ENCODE data around the gene RAB4B. TPM values are rescaled to one million over a fixed set of nuclear protein-coding genes. Genes with fewer than 3 reads are reported as not detected.
A peak's percentile ranks its signal among the peaks of the same experiment; 100 is the strongest.

The RAB4B gene
- total and polyA plus RNA-seq, 2 of the 13 experiments (the other 11 are each of a cell fraction or from before 2014, with no cell fraction given): 3.3 to 5.4 TPM

- TF ChIP-seq FOXO1 (CRISPR knock-in tag; IDR thresholded peaks at IDR 0.05): no peak
- no peak for TF ChIP-seq DDIT3 (CRISPR knock-in tag; IDR thresholded peaks at IDR 0.05)
- TF ChIP-seq ZHX1 (CRISPR knock-in tag; IDR thresholded peaks at IDR 0.05; ENCODE audit: low read depth): no peak
- no peak for TF ChIP-seq SMARCE1 (IDR thresholded peaks at IDR 0.05; ENCODE audit: borderline replicate concordance)
- TF ChIP-seq MAX (IDR thresholded peaks at IDR 0.05): peak; percentile 92
- TF ChIP-seq HMGA1 (CRISPR knock-in tag; conservative IDR thresholded peaks at IDR 0.05): no peak
- TF ChIP-seq FOXM1 (CRISPR knock-in tag; IDR thresholded peaks at IDR 0.05): no peak
- TF ChIP-seq HMG20B (CRISPR knock-in tag; conservative IDR thresholded peaks at IDR 0.05): no peak
- no peak for TF ChIP-seq ZNF333 (CRISPR knock-in tag; IDR thresholded peaks at IDR 0.05; ENCODE audit: borderline replicate concordance)
- TF ChIP-seq FOXA1 (IDR thresholded peaks at IDR 0.05): no peak
- TF ChIP-seq FOXA1 (CRISPR knock-in tag; IDR thresholded peaks at IDR 0.05): no peak
- no peak for TF ChIP-seq ZNF713 (CRISPR knock-in tag; IDR thresholded peaks at IDR 0.05)
- TF ChIP-seq STAT6 (CRISPR knock-in tag; IDR thresholded peaks at IDR 0.05; ENCODE audit: borderline replicate concordance): no peak
- no peak for TF ChIP-seq ZBTB33 (CRISPR knock-in tag; IDR thresholded peaks at IDR 0.05)
- TF ChIP-seq ZNF510 (CRISPR knock-in tag; IDR thresholded peaks at IDR 0.05; ENCODE audit: low read depth): no peak
- TF ChIP-seq MED8 (CRISPR knock-in tag; IDR thresholded peaks at IDR 0.05; ENCODE audit: insufficient replicate concordance): no peak
- 0 out of 2 replicates have a peak, but pooled peaks have one; percentile 18 for TF ChIP-seq NR1H2 (CRISPR knock-in tag; IDR thresholded peaks at IDR 0.05; ENCODE audit: borderline replicate concordance, low read depth)
- TF ChIP-seq HOXA9 (CRISPR knock-in tag; IDR thresholded peaks at IDR 0.05; ENCODE audit: borderline replicate concordance): no peak
- TF ChIP-seq ZNF501 (CRISPR knock-in tag; IDR thresholded peaks at IDR 0.05): no peak; the same call in 1 of the 2 replicates
- no peak for TF ChIP-seq ZBTB20 (CRISPR knock-in tag; IDR thresholded peaks at IDR 0.05; ENCODE audit: borderline replicate concordance, low read depth)
- TF ChIP-seq TFAP4 (IDR thresholded peaks at IDR 0.05; ENCODE audit: borderline replicate concordance, low read depth): no peak
- no peak for TF ChIP-seq ZNF557 (CRISPR knock-in tag; IDR thresholded peaks at IDR 0.05)
These were observed 27.0 kb upstream of the RAB4B start, which contains the start of gene SNRPA (continued) for GRCh38 chr19:40750874-40751537.
